Measurements from ENCODE around the gene SIX3. TPM values are rescaled to one million over a fixed set of nuclear protein-coding genes. Genes with fewer than 3 reads are reported as not detected.
A peak's percentile ranks its signal among the peaks of the same experiment; 100 is the strongest.

Gene SIX3
- total RNA-seq, 4 donors from 2014 or later = not detected

- Histone ChIP-seq H3K27me3 (peaks cover 85 to 99% (median 94%) of the 10 kb centered on the region in 3 donors), H3K4me3 (peak overlapping the region; percentile 35 to 55 (median 46)), H3K27ac (no peak overlapping the region), H3K9me3 (no peaks in the 10 kb centered on the region), H3K36me3 (no peaks in the 10 kb centered on the region), H3K4me1 (peaks cover 11 to 31% of the 10 kb centered on the region in 2 donors)
- DNase-seq = no peak
- no peak for TF ChIP-seq POLR2A (IDR thresholded peaks at IDR 0.05)
- TF ChIP-seq, protein P1, sequence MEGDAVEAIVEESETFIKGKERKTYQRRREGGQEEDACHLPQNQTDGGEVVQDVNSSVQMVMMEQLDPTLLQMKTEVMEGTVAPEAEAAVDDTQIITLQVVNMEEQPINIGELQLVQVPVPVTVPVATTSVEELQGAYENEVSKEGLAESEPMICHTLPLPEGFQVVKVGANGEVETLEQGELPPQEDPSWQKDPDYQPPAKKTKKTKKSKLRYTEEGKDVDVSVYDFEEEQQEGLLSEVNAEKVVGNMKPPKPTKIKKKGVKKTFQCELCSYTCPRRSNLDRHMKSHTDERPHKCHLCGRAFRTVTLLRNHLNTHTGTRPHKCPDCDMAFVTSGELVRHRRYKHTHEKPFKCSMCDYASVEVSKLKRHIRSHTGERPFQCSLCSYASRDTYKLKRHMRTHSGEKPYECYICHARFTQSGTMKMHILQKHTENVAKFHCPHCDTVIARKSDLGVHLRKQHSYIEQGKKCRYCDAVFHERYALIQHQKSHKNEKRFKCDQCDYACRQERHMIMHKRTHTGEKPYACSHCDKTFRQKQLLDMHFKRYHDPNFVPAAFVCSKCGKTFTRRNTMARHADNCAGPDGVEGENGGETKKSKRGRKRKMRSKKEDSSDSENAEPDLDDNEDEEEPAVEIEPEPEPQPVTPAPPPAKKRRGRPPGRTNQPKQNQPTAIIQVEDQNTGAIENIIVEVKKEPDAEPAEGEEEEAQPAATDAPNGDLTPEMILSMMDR (IDR thresholded peaks at IDR 0.05 in 4 of 5, conservative IDR thresholded peaks at IDR 0.05 in 1 of 5) = no peak
- in situ Hi-C loops (cut with MboI; ENCODE audit: low sequenced_read_pairs in 4 of 4) = loop anchor here in 1 of 4 donors (25.0 kb wide), 1 partner anchor 897 kb away; no protein-coding TSS in a partner anchor
- intact Hi-C loops (cut with DNase I; ENCODE audit: low total_unique reads) = no loop called here
- no peak for ATAC-seq
These were observed 7.2 kb upstream of the SIX3 start for GRCh38 chr2:44934038-44934982.

DNA sequence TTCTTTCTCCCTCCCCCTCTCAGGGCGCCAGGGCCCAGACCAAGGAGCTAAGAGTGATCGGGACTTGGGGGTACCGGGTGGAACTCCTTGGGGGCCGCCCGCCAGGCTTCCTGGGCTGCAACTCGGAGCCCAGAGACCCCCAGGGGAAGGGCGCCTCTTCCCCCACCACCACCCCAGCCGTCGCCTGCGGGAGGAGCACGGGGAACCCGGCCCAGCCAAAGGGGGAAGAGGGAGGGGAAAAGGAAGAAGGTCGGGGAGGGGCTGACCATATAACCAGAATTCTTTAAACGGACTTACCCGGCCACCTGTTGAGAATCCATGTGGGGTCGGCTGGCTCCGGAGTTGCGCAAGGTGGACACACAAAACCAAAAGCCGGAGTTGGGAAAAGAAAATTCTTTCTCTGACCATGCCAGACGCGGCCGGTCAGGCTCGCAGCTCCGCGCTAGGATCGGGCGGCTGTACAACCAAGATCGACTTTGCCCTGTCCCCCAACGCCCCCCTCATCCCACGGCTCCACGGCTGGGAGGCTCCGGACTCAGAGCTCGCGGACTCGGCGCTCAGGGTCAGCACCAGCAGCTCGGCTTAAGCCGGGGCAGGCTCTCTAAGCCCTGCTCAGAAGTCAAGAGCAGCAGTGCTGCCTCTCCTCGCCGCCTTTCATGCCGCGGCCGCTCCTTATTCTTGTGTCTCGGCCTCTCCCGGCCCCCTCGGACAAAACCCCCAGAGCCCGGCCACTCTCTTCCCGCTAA lies 6.3 kb upstream of the SIX3 start:
- no peak for ATAC-seq
- Histone ChIP-seq H3K27me3 (peaks cover 86 to 100% (median 97%) of the 10 kb centered on the region in 3 donors), H3K9me3 (no peaks in the 10 kb centered on the region), H3K4me3 (peak overlapping the region; percentile 35 to 55 (median 46)), H3K27ac (no peak overlapping the region), H3K36me3 (no peaks in the 10 kb centered on the region), H3K4me1 (peaks cover 11 to 31% of the 10 kb centered on the region in 2 donors)
- DNase-seq = no peak
- in situ Hi-C loops (cut with MboI; ENCODE audit: low sequenced_read_pairs in 4 of 4) (loop anchor here in 1 of 4 donors (25.0 kb wide), 1 partner anchor 898 kb away; no protein-coding TSS in a partner anchor), intact Hi-C loops (cut with DNase I; ENCODE audit: low total_unique reads) (no loop called here)
- TF ChIP-seq POLR2A (IDR thresholded peaks at IDR 0.05) = no peak
- TF ChIP-seq, protein P1 (IDR thresholded peaks at IDR 0.05 in 4 of 5, conservative IDR thresholded peaks at IDR 0.05 in 1 of 5) = no peak

- no peak for TF ChIP-seq POLR2A (IDR thresholded peaks at IDR 0.05)
- TF ChIP-seq, protein P1 (IDR thresholded peaks at IDR 0.05 in 4 of 5, conservative IDR thresholded peaks at IDR 0.05 in 1 of 5) = no peak
- H3K4me3 ChIP-seq = peak overlapping the region; percentile 35 to 55 (median 46)
- H3K4me1 ChIP-seq = peaks cover 11 to 31% of the 10 kb centered on the region in 2 donors
- no peaks in the 10 kb centered on the region for H3K36me3 ChIP-seq
- no peak overlapping the region for H3K27ac ChIP-seq
- intact Hi-C loops (cut with DNase I; ENCODE audit: low total_unique reads) (no loop called here), in situ Hi-C loops (cut with MboI; ENCODE audit: low sequenced_read_pairs in 4 of 4) (loop anchor here in 1 of 4 donors (25.0 kb wide), 1 partner anchor 898 kb away; no protein-coding TSS in a partner anchor)
- H3K27me3 ChIP-seq = peaks cover 86 to 100% (median 97%) of the 10 kb centered on the region in 3 donors
- H3K9me3 ChIP-seq = no peaks in the 10 kb centered on the region
- ATAC-seq = no peak
- DNase-seq = no peak
These were observed 5.8 kb upstream of the SIX3 start for GRCh38 chr2:44935729-44936098.

GRCh38 chr2:44936275-44936674 lies 5.2 kb upstream of the SIX3 start:
- in situ Hi-C loops (cut with MboI; ENCODE audit: low sequenced_read_pairs in 4 of 4) = loop anchor here in 1 of 4 donors (25.0 kb wide), 1 partner anchor 899 kb away; no protein-coding TSS in a partner anchor
- H3K27me3 ChIP-seq = peaks cover 90 to 100% (median 99%) of the 10 kb centered on the region in 3 donors
- H3K4me1 ChIP-seq = peaks cover 11 to 31% of the 10 kb centered on the region in 2 donors
- DNase-seq = no peak
- no peak for TF ChIP-seq POLR2A (IDR thresholded peaks at IDR 0.05)
- TF ChIP-seq, protein P1 (IDR thresholded peaks at IDR 0.05 in 4 of 5, conservative IDR thresholded peaks at IDR 0.05 in 1 of 5) = no peak
- no peak overlapping the region for H3K27ac ChIP-seq
- H3K4me3 ChIP-seq = no peak overlapping the region
- ATAC-seq = no peak
- no peaks in the 10 kb centered on the region for H3K9me3 ChIP-seq
- intact Hi-C loops (cut with DNase I; ENCODE audit: low total_unique reads) = no loop called here
- no peaks in the 10 kb centered on the region for H3K36me3 ChIP-seq
